H9 (cell line): ENCODE data around the gene CDH24. TPM values are rescaled to one million over a fixed set of nuclear protein-coding genes. Genes with fewer than 3 reads are reported as not detected.

Experiments
- DNase-seq: peaks from one replicate; pipeline ENCODE4 v3.0.0-alpha.2; 2017
- H2AFZ ChIP-seq: one replicate; pipeline ENCODE4 v1.6.1; 2013; ENCODE audit warnings: mild to moderate bottlenecking, low read length, control low read depth, moderate library complexity
- H2AK5ac ChIP-seq: 2 replicates; pipeline ENCODE4 v1.6.1; 2013; ENCODE audit warnings: low read length, control low read depth, mixed read lengths; ENCODE audit not compliant: insufficient read length
- H2BK120ac ChIP-seq: one replicate; pipeline ENCODE4 v1.6.1; 2013; ENCODE audit warnings: low read depth, mild to moderate bottlenecking, low read length, control low read depth, inconsistent platforms; ENCODE audit not compliant: poor library complexity, severe bottlenecking
- H2BK12ac ChIP-seq: 2 replicates; pipeline ENCODE4 v1.6.1; 2013; ENCODE audit warnings: low read length, control low read depth, mixed read lengths, low read depth; ENCODE audit not compliant: insufficient read length
- H2BK15ac ChIP-seq: 2 replicates; pipeline ENCODE4 v1.6.1; 2013; ENCODE audit warnings: low read depth, low read length, control low read depth
- H2BK20ac ChIP-seq: one replicate; pipeline ENCODE4 v1.6.1; 2013; ENCODE audit warnings: low read depth, mild to moderate bottlenecking, low read length, control low read depth, inconsistent platforms; ENCODE audit not compliant: poor library complexity, severe bottlenecking
- H2BK5ac ChIP-seq: 2 replicates; pipeline ENCODE4 v1.6.1; 2013; ENCODE audit warnings: low read length, control low read depth, mixed read lengths; ENCODE audit not compliant: insufficient read length
- H3K14ac ChIP-seq: 2 replicates; pipeline ENCODE4 v1.6.1; 2013; ENCODE audit warnings: low read length, control low read depth; ENCODE audit not compliant: insufficient read depth
- H3K18ac ChIP-seq: 2 replicates; pipeline ENCODE4 v1.6.1; 2013; ENCODE audit warnings: low read depth, mild to moderate bottlenecking, mixed read lengths, low read length, control low read depth; ENCODE audit not compliant: insufficient read length
- H3K23ac ChIP-seq: 2 replicates; pipeline ENCODE4 v1.6.1; 2013; ENCODE audit warnings: low read length, control low read depth, mixed read lengths, low read depth; ENCODE audit not compliant: insufficient read length
- H3K23me2 ChIP-seq: 2 replicates; pipeline ENCODE4 v1.6.1; 2013; ENCODE audit warnings: low read depth, mild to moderate bottlenecking, mixed read lengths, low read length, control low read depth; ENCODE audit not compliant: insufficient read length, poor library complexity, severe bottlenecking
- H3K27ac ChIP-seq: 2 replicates; pipeline ENCODE4 v1.5.1; 2013; ENCODE audit warnings: low read length, control low read depth, mixed read lengths, low read depth; ENCODE audit not compliant: insufficient read length
- H3K27me3 ChIP-seq: 2 replicates; pipeline ENCODE4 v1.6.1; 2013; ENCODE audit warnings: low read length, control low read depth, inconsistent platforms; ENCODE audit not compliant: insufficient read depth
- H3K4ac ChIP-seq: 2 replicates; pipeline ENCODE4 v1.6.1; 2013; ENCODE audit warnings: low read depth, mild to moderate bottlenecking, control low read depth, inconsistent platforms, low read length, moderate library complexity
- H3K4me1 ChIP-seq: 2 replicates; pipeline ENCODE4 v1.6.1; 2013; ENCODE audit warnings: low read length, control low read depth, inconsistent platforms; ENCODE audit not compliant: insufficient read depth
- H3K4me2 ChIP-seq: 2 replicates; pipeline ENCODE4 v1.6.1; 2013; ENCODE audit warnings: low read length, control low read depth, mixed read lengths; ENCODE audit not compliant: insufficient read length, insufficient read depth
- H3K56ac ChIP-seq: 2 replicates; pipeline ENCODE4 v1.6.1; 2013; ENCODE audit warnings: low read depth, mild to moderate bottlenecking, mixed read lengths, low read length, control low read depth; ENCODE audit not compliant: insufficient read length
- H3K79me1 ChIP-seq: 2 replicates; pipeline ENCODE4 v1.6.1; 2013; ENCODE audit warnings: low read depth, mild to moderate bottlenecking, moderate library complexity, low read length, control low read depth, inconsistent platforms; ENCODE audit not compliant: insufficient read depth, poor library complexity, severe bottlenecking
- H3K79me2 ChIP-seq: 2 replicates; pipeline ENCODE4 v1.6.1; 2013; ENCODE audit warnings: low read length, control low read depth, inconsistent platforms; ENCODE audit not compliant: insufficient read depth
- H3K9ac ChIP-seq: 2 replicates; pipeline ENCODE4 v1.6.1; 2013; ENCODE audit warnings: low read length, control low read depth, mixed read lengths; ENCODE audit not compliant: insufficient read length; ENCODE audit errors: extremely low read depth
- H3K9me3 ChIP-seq: one replicate; pipeline ENCODE4 v1.6.1; 2013; ENCODE audit warnings: low read depth, low read length, inconsistent platforms; ENCODE audit not compliant: control insufficient read depth
- H3T11ph ChIP-seq: one replicate; pipeline ENCODE4 v1.6.1; 2013; ENCODE audit warnings: mild to moderate bottlenecking, low read length, control low read depth, inconsistent platforms
- H4K20me1 ChIP-seq: one replicate; pipeline ENCODE4 v1.6.1; 2013; ENCODE audit not compliant: control insufficient read depth, insufficient read length, insufficient read depth
- H4K5ac ChIP-seq: 2 replicates; pipeline ENCODE4 v1.6.1; 2013; ENCODE audit warnings: low read depth, mild to moderate bottlenecking, mixed read lengths, low read length, control low read depth; ENCODE audit not compliant: insufficient read length
- H4K8ac ChIP-seq: replicated peaks from 2 replicates; pipeline ENCODE4 v1.6.1; 2013; ENCODE audit warnings: low read length, control low read depth, mixed read lengths, low read depth; ENCODE audit not compliant: insufficient read length
- H4K91ac ChIP-seq: 2 replicates; pipeline ENCODE4 v1.6.1; 2013; ENCODE audit warnings: low read depth, mild to moderate bottlenecking, moderate library complexity, mixed read lengths, low read length, control low read depth; ENCODE audit not compliant: insufficient read length
- H3K27ac Mint-ChIP-seq, 3 experiments: 2 replicates in 2 of 3; 3 replicates in 1 of 3; pipeline ENCODE4 v1.8.0; 2020 to 2021; ENCODE audit warnings: mixed read lengths in 3 of 3, mild to moderate bottlenecking in 1 of 3, moderate library complexity in 1 of 3
- H3K27me3 Mint-ChIP-seq: 2 replicates; pipeline ENCODE4 v1.8.0; 2021; ENCODE audit warnings: low read depth, mild to moderate bottlenecking, moderate library complexity, mixed read lengths
- H3K36me3 Mint-ChIP-seq, 3 experiments: 2 replicates in 2 of 3; 3 replicates in 1 of 3; pipeline ENCODE4 v1.8.0; 2020 to 2021; ENCODE audit warnings: low read depth in 3 of 3, mixed read lengths in 3 of 3; ENCODE audit not compliant: insufficient read depth in 1 of 3
- H3K4me1 Mint-ChIP-seq, 2 experiments: 2 replicates each; pipeline ENCODE4 v1.8.0; 2020; ENCODE audit warnings: mixed read lengths in 2 of 2
- H3K4me3 Mint-ChIP-seq, 2 experiments: 2 replicates in 1 of 2; 3 replicates in 1 of 2; pipeline ENCODE4 v1.8.0; 2020 to 2021; ENCODE audit warnings: mild to moderate bottlenecking in 2 of 2, mixed read lengths in 2 of 2, moderate library complexity in 1 of 2
- H3K9me3 Mint-ChIP-seq, 2 experiments: 2 replicates in 1 of 2; 3 replicates in 1 of 2; pipeline ENCODE4 v1.8.0; 2020; ENCODE audit warnings: mild to moderate bottlenecking in 2 of 2, mixed read lengths in 2 of 2, moderate library complexity in 1 of 2
- CTCF ChIP-seq: fragments of 200-600 bp; sonication (generic); conservative IDR thresholded peaks from 3 replicates; pipeline ENCODE4 v1.8.0; 2021; ENCODE audit warnings: antibody characterized with exemption, mild to moderate bottlenecking
- WGBS: extraction: QIAGEN DNeasy Blood & Tissue Kit; methylation state at CpG from one replicate; pipeline ENCODE4 v1.1.7; 2013; ENCODE audit warnings: missing lambda C conversion rate, low lambda C conversion rate, mixed read lengths; ENCODE audit not compliant: insufficient read length; ENCODE audit errors: extremely low coverage; 5-methylcytosine and 5-hydroxymethylcytosine counted together
- total RNA-seq: library from RNA; stranded (reverse); gene quantifications from 2 replicates; pipeline ENCODE4 v1.2.1, GENCODE V29; 2021

CDH24 gene
- total RNA-seq, 1 experiment from 2014 or later = 16.7 TPM

- Histone ChIP-seq H4K91ac (no peak overlapping the region), H3K23me2 (no peaks in the 10 kb centered on the region), H2BK120ac (no peak overlapping the region), H3K4me2 (no peak overlapping the region), H3K27ac (no peak overlapping the region), H4K5ac (no peak overlapping the region), H3K56ac (no peak overlapping the region), H4K20me1 (no peaks in the 10 kb centered on the region), H2AK5ac (no peak overlapping the region), H2BK20ac (no peak overlapping the region), H2BK5ac (no peak overlapping the region), H3K4ac (no peak overlapping the region), H2BK15ac (no peak overlapping the region), H3K18ac (no peak overlapping the region), H2AFZ (no peak overlapping the region), H3K79me1 (no peaks in the 10 kb centered on the region), H2BK12ac (no peak overlapping the region), H3K27me3 (no peaks in the 10 kb centered on the region), H3K9ac (no peak overlapping the region), H4K8ac (no peak overlapping the region), H3K9me3 (no peaks in the 10 kb centered on the region), H3K14ac (no peak overlapping the region), H3K4me1 (peaks cover 4% of the 10 kb centered on the region; the same call in 1 of the 2 replicates), H3K23ac (no peak overlapping the region), H3K79me2 (no peaks in the 10 kb centered on the region), H3T11ph (no peak overlapping the region)
- WGBS = no CpG with 5 or more reads among the region's 3 CpGs
- Mint-ChIP-seq H3K4me1 (peaks cover 16 to 20% of the 10 kb centered on the region in 2 experiments), H3K27ac (no peak overlapping the region), H3K4me3 (no peak overlapping the region), H3K27me3 (no peaks in the 10 kb centered on the region), H3K9me3 (no peaks in the 10 kb centered on the region; a peak in 1 of 5 replicates), H3K36me3 (no peaks in the 10 kb centered on the region)
- no peak for TF ChIP-seq CTCF
- no peak for DNase-seq
These were observed 54.7 kb downstream of the CDH24 start for GRCh38 chr14:23002592-23002991.
